Cardiac fibroblast (primary cell): ENCODE data around the gene PARD3B.

Source experiments
- DNase-seq, 2 donors: peaks; one replicate each; pipeline versions ENCODE4 v3.0.0 to v3.0.0-alpha.2; 2010; ENCODE audit warnings: low read depth in 2 of 2
- H3K4me3 ChIP-seq, 2 donors: replicated peaks in 1 of 2; 1 replicate in 1 of 2; 2 replicates in 1 of 2; pipeline ENCODE4 v1.5.1; 2011; ENCODE audit warnings: low read depth in 2 of 2, low read length in 2 of 2, mild to moderate bottlenecking in 2 of 2, moderate library complexity in 1 of 2
- TF ChIP-seq, protein P1 (sequence below): IDR thresholded peaks from one replicate; pipeline ENCODE4 v1.5.1; 2011; ENCODE audit warnings: low read depth, mild to moderate bottlenecking, low read length, inconsistent platforms

Gene PARD3B

DNA sequence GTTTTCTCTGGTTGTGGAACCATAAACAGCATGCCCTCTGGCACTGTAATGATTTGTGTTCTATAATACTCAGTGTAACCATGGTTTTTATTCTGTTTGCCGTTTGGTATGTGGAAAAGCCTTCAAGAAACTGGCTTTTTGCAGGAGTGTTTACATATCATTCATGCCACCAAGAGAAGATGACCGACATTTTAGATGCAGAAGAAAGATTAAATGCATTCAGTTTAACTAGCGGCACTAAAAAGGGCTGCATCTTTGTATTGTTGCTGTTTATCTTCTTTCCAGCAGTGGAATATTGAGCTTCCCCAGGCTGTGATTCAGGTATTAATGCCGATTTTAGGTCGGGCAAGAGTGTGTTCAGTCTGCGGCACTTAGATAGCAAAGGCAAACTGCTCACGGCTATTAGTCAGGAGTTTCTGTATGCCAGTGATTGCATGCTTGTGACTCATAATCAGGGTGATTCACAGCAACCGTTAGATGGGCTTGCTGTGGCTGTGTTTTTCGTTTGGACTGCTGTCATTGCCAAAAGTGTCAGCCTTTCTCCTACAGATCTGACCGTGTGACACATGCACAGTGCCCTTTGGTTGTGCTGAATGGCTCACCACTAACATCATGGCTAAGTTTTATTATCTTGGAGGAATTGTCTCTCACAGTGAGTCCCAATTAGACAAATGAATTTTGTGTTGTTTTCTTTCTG lies 479.7 kb downstream of the PARD3B start:
- TF ChIP-seq, protein P1, sequence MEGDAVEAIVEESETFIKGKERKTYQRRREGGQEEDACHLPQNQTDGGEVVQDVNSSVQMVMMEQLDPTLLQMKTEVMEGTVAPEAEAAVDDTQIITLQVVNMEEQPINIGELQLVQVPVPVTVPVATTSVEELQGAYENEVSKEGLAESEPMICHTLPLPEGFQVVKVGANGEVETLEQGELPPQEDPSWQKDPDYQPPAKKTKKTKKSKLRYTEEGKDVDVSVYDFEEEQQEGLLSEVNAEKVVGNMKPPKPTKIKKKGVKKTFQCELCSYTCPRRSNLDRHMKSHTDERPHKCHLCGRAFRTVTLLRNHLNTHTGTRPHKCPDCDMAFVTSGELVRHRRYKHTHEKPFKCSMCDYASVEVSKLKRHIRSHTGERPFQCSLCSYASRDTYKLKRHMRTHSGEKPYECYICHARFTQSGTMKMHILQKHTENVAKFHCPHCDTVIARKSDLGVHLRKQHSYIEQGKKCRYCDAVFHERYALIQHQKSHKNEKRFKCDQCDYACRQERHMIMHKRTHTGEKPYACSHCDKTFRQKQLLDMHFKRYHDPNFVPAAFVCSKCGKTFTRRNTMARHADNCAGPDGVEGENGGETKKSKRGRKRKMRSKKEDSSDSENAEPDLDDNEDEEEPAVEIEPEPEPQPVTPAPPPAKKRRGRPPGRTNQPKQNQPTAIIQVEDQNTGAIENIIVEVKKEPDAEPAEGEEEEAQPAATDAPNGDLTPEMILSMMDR: no peak
- peak; percentile 86 to 94 for DNase-seq
- H3K4me3 ChIP-seq: no peak overlapping the region

DNA sequence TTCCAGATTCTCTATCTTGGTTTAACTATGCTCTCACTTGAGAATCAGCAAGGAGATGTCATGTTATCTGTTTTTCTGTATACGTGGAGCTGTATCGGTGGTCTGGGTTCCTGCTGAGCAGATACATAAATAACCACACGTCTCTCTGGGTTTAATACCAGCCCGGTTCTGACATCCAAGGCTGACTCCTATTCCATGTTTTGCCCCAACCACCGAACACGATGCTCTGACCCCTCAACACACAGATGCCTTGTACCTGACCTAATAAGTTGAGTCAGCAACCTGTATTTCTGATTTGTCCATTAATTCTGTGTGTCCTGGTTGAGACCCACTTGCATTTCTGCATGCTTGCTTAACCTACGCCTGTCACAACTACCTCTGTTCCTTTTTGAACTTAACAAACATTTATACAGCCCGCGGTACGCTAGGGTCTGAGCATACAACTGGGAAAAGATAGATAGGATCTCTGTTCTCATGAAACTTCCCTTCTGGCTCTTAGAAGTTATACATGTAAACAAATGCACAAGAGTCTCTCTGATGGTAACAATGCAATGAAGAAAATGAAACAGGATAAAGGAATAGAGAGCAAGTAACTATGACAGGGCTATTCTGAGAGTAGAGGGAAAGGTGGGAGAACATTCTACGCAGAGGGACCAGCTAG lies 480.4 kb downstream of the PARD3B start:
- TF ChIP-seq, protein P1: no peak
- DNase-seq: peak in 1 of 2 donors; percentile 2
- H3K4me3 ChIP-seq: no peak overlapping the region

GRCh38 chr2:205030695-205031094 lies 485.4 kb downstream of the PARD3B start:
- TF ChIP-seq, protein P1: no peak
- DNase-seq: no peak
- no peak overlapping the region for H3K4me3 ChIP-seq

DNA sequence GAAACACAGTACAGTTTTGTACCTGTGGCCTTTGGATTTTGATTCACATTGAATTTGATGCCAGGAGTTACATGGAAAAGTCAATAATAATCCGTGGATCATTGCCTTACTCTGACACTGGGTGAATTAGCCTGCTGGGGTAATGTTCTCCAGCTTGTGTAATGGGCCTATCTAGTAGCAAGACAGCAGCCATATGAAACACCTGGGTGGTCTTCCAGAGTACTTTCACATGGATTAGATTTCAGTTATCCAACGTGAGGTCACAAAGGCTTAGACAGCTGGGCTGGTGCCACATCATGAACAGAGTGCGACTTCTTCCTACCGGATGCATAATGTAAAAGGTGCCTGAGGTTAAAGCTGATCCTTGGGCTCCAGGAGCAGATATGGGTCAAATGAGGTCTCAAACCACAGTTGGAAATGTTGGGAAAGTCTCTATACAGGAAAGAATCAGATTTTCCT lies 486.8 kb downstream of the PARD3B start:
- no peak for DNase-seq
- H3K4me3 ChIP-seq: no peak overlapping the region
- TF ChIP-seq, protein P1: no peak

DNA sequence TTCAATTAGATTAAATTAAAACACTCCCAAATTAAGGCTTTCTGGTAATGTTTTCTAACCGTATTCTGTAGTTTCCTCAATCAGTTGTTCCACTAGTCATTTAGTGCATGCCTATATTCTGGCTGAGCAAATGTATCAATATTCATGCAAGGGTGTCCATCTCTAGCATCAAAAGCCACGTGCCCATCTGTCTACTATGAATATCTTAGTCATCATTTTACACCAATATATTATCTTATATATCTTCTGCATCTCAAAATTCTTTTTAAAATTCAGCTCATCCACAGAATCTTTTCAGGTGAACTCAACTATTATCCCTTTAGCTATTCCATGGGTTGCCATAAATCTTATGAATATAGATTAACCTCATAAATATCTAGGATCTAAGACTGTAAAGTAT lies 488.2 kb downstream of the PARD3B start:
- H3K4me3 ChIP-seq: no peak overlapping the region
- DNase-seq: no peak
- TF ChIP-seq, protein P1: no peak

DNA sequence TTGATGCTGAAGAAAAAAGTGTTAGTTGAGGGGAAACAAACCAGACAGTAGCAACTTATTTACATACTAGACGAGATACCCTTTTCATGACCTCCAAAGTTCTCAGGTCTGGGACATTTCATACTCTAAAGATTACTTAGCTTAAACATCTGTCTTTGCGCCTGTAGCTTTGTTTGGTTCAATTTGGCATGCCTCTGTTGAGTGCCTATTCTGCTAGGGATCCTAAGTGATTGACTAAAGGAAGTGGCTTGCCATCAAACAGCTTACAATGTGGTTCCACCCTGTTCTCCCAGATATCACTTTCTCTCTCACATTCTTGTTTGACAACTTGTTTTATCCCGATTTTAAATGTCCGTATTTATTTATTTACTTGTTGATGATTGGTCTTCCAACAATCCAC lies 488.8 kb downstream of the PARD3B start:
- H3K4me3 ChIP-seq: no peak overlapping the region
- TF ChIP-seq, protein P1: no peak
- no peak for DNase-seq
